Aorta (tissue), 5 donors: ENCODE results near the gene TMEM95. TPM values are rescaled to one million over a fixed set of nuclear protein-coding genes. Genes with fewer than 3 reads are reported as not detected.
"Not testable (repeated sequence)": the region's sequence is repeated elsewhere in the genome, so short reads cannot be mapped to it uniquely, and the experiment has no call there.

ENCODE experiments used
- ATAC-seq: fragments of 200-7000 bp; cut with Tn5 transposase; one replicate; pipeline ENCODE4 v1.9.1; 2022; ENCODE audit warnings: moderate library complexity; ENCODE audit not compliant: low FRiP score
- DNase-seq, 2 donors: peaks; one replicate each; pipeline ENCODE4 v3.0.0-alpha.2; 2020
- H3K27ac ChIP-seq, 2 donors: one replicate each; pipeline ENCODE4 v1.5.1; 2013; ENCODE audit warnings: low read length in 2 of 2, mild to moderate bottlenecking in 2 of 2, moderate library complexity in 2 of 2, control low read depth in 1 of 2, inconsistent platforms in 1 of 2, low read depth in 1 of 2
- H3K27me3 ChIP-seq, 2 donors: one replicate each; pipeline ENCODE4 v1.6.1; 2013; ENCODE audit warnings: control low read depth in 1 of 2, low read length in 1 of 2, mild to moderate bottlenecking in 1 of 2, moderate library complexity in 1 of 2; ENCODE audit not compliant: insufficient read depth in 2 of 2, control insufficient read depth in 1 of 2
- H3K36me3 ChIP-seq, 2 donors: one replicate each; pipeline ENCODE4 v1.6.1; 2013; ENCODE audit warnings: control low read depth in 1 of 2, low read length in 1 of 2, mild to moderate bottlenecking in 1 of 2; ENCODE audit not compliant: insufficient read depth in 2 of 2, control insufficient read depth in 1 of 2
- H3K4me1 ChIP-seq, 2 donors: one replicate each; pipeline ENCODE4 v1.6.1; 2013; ENCODE audit warnings: low read length in 2 of 2, control low read depth in 1 of 2, mild to moderate bottlenecking in 1 of 2, moderate library complexity in 1 of 2; ENCODE audit not compliant: insufficient read depth in 2 of 2, control insufficient read depth in 1 of 2
- H3K4me3 ChIP-seq, 2 donors: one replicate each; pipeline ENCODE4 v1.5.1; 2013; ENCODE audit warnings: low read length in 2 of 2, control low read depth in 1 of 2, mild to moderate bottlenecking in 1 of 2
- H3K9me3 ChIP-seq: one replicate; pipeline ENCODE4 v1.6.1; 2013; ENCODE audit warnings: mild to moderate bottlenecking, low read length; ENCODE audit not compliant: control insufficient read depth
- WGBS, 2 donors: extraction: QIAGEN DNeasy Blood & Tissue Kit; methylation state at CpG; one replicate each; pipeline ENCODE4 v1.1.7; 2013; 5-methylcytosine and 5-hydroxymethylcytosine counted together
- intact Hi-C, 2 donors: fragments of 100-400 bp; cut with DNase I; formaldehyde crosslinking; loops; one replicate each; pipeline versions ENCODE4 v1.14.2 to v1.15.0; 2022
- polyA plus RNA-seq, 2 donors: library from polyadenylated mRNA; stranded (reverse); fragments of 200-250 nt; gene quantifications; one replicate each; pipeline ENCODE4 v1.2.3, GENCODE V29; 2013
- total RNA-seq, 2 donors: library from RNA; stranded (reverse); fragmentation: NEBNext Ultra II Directional; extraction: Animal tissue kit (Norgen Biotek cat#: 25700); gene quantifications; one replicate each; pipeline ENCODE4 v1.2.1, GENCODE V29; 2021
- donor health status: healthy with polysubstance abuse.
- donor health status: Bipolar disorder and iron deficiency.
- donor health status: DM: no; HTN: no; CAD: no.
- donor health status: DM: no; HTN: no; CAD: no.
- donor health status: DM: yes; HTN: yes; CAD: no.

Gene TMEM95
- total and polyA plus RNA-seq, 4 donors = not detected

GRCh38 chr17:7336240-7337175 lies 18.4 kb upstream of the TMEM95 start, which contains the start of gene ACAP1:
ACAP1 (plus strand) TSS chr17:7336529; CDS start chr17:7336735, 206 bp downstream.
- no peak within 1 kb of the TSS for H3K27ac ChIP-seq
- DNase-seq = no peak
- peak; percentile 37 for ATAC-seq
- H3K9me3 ChIP-seq = no peaks in the 10 kb centered on the region
- no peaks in the 10 kb centered on the region for H3K36me3 ChIP-seq
- intact Hi-C loops = no loop called here
- H3K4me1 ChIP-seq = no peaks in the 10 kb centered on the region
- no peak within 1 kb of the TSS for H3K4me3 ChIP-seq
- 39 to 43% methylated on average over 14 to 17 of the region's 17 CpGs for WGBS, 2 donors
- H3K27me3 ChIP-seq = no peaks in the 10 kb centered on the region

DNA sequence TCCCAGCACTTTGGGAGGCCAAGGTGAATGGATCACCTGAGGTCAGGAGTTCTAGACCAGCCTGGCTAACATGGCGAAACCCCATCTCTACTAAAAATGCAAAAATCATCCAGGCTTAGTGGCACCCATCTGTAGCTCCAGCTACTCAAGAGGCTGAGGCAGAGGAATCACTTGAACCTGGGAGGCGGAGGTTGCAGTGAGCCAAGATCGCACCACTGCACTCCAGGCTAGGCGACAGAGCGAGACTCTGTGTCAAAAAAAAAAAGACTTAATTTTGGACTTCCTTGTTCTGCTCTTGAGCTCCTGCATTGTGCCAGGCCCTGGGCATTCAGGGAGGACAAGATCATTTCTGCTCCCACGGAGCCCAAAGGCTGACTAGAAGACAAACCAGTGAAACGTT lies 17.4 kb upstream of the TMEM95 start:
- WGBS, 2 donors = 77 to 81% methylated on average over 7 of the region's 7 CpGs
- DNase-seq, H3K9me3 ChIP-seq, H3K4me1 ChIP-seq, H3K4me3 ChIP-seq, H3K27ac ChIP-seq, H3K36me3 ChIP-seq, H3K27me3 ChIP-seq, ATAC-seq, intact Hi-C loops: not testable (repeated sequence)

- H3K36me3 ChIP-seq = no peaks in the 10 kb centered on the region
- intact Hi-C loops = no loop called here
- DNase-seq = no peak
- H3K27me3 ChIP-seq = no peaks in the 10 kb centered on the region
- no peak for ATAC-seq
- no peak overlapping the region for H3K27ac ChIP-seq
- WGBS, 2 donors = 72 to 75% methylated on average over 2 of the region's 2 CpGs
- no peak overlapping the region for H3K4me3 ChIP-seq
- no peaks in the 10 kb centered on the region for H3K9me3 ChIP-seq
- no peaks in the 10 kb centered on the region for H3K4me1 ChIP-seq
These were observed 14.8 kb upstream of the TMEM95 start for GRCh38 chr17:7340179-7340578.

- Histone ChIP-seq H3K36me3 (no peaks in the 10 kb centered on the region), H3K4me1 (no peaks in the 10 kb centered on the region), H3K4me3 (no peak overlapping the region), H3K27ac (no peak overlapping the region), H3K27me3 (no peaks in the 10 kb centered on the region), H3K9me3 (no peaks in the 10 kb centered on the region)
- no peak for ATAC-seq
- WGBS, 2 donors = 93% methylated on average over 13 of the region's 13 CpGs
- intact Hi-C loops = no loop called here
- no peak for DNase-seq
These were observed 13.1 kb upstream of the TMEM95 start for GRCh38 chr17:7341842-7342241.

GRCh38 chr17:7343250-7343649 lies 11.7 kb upstream of the TMEM95 start:
- intact Hi-C loops = no loop called here
- WGBS, 2 donors = 71 to 72% methylated on average over 15 of the region's 15 CpGs
- Histone ChIP-seq H3K27me3 (no peaks in the 10 kb centered on the region), H3K4me1 (no peaks in the 10 kb centered on the region), H3K27ac (no peak overlapping the region), H3K9me3 (no peaks in the 10 kb centered on the region), H3K36me3 (no peaks in the 10 kb centered on the region), H3K4me3 (no peak overlapping the region)
- ATAC-seq (no peak), DNase-seq (peak in 1 of 2 donors; percentile 46)

- ATAC-seq = no peak
- Histone ChIP-seq H3K9me3 (no peaks in the 10 kb centered on the region), H3K4me3 (no peak overlapping the region), H3K27me3 (no peaks in the 10 kb centered on the region), H3K4me1 (no peaks in the 10 kb centered on the region), H3K27ac (no peak overlapping the region), H3K36me3 (no peaks in the 10 kb centered on the region)
- no peak for DNase-seq
- 53 to 58% methylated on average over 18 of the region's 18 CpGs for WGBS, 2 donors
- intact Hi-C loops = loop anchor here in 1 of 2 donors (5.0 kb wide), 1 partner anchor 65 kb away; the partner anchor contains the start of gene SLC2A4
These were observed 8.0 kb upstream of the TMEM95 start for GRCh38 chr17:7346761-7347614.

DNA sequence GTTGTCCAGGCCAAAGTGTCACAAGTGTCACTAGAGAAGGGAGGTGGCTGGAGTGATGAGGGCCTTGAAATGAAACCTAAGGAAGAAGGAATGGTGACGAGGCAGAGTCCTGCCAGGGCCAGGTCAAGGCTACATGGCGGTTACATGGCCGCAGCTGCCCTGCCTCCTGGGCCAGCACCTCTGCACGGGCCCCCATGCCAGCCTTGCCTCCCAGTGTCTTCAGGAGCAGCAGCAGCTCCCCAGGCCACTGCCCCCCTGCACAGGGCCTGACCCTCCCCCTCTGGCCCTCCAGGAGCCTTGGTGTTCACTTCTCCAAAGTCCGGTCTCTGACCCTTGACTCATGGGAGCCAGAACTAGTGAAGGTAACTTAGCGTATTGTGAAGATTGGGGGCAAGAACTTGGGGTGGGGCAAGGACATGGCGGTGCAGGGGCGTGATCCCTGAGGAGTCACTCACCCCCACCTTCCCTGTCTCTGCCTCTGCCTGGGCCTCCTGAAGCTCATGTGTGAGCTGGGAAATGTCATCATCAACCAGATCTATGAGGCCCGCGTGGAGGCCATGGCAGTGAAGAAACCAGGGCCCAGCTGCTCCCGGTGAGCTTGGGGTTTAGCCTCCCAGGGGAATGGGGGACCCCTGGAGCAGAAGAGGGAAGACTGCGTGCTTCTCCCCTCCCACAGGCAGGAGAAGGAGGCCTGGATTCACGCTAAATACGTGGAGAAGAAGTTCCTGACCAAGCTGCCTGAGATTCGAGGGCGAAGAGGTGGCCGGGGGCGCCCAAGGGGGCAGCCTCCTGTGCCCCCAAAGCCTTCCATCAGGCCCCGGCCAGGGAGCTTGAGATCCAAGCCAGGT lies 7.1 kb upstream of the TMEM95 start:
- DNase-seq = no peak
- H3K36me3 ChIP-seq = no peaks in the 10 kb centered on the region
- H3K4me3 ChIP-seq = no peak overlapping the region
- no peaks in the 10 kb centered on the region for H3K9me3 ChIP-seq
- 60 to 65% methylated on average over 19 of the region's 19 CpGs for WGBS, 2 donors
- H3K27ac ChIP-seq = no peak overlapping the region
- no peaks in the 10 kb centered on the region for H3K4me1 ChIP-seq
- intact Hi-C loops = loop anchor here (2.0 to 5.0 kb wide), 2 partner anchors 17 to 66 kb away; partner anchors contain the start of gene SLC2A4 (in 1 of the 2)
- ATAC-seq = no peak
- no peaks in the 10 kb centered on the region for H3K27me3 ChIP-seq
